NCI-H226 (cell line): ENCODE results near the gene NOVA1.

Experiments used
- DNase-seq: peaks from one replicate; pipeline ENCODE4 v3.0.0-alpha.2; 2015

NOVA1 gene

DNA sequence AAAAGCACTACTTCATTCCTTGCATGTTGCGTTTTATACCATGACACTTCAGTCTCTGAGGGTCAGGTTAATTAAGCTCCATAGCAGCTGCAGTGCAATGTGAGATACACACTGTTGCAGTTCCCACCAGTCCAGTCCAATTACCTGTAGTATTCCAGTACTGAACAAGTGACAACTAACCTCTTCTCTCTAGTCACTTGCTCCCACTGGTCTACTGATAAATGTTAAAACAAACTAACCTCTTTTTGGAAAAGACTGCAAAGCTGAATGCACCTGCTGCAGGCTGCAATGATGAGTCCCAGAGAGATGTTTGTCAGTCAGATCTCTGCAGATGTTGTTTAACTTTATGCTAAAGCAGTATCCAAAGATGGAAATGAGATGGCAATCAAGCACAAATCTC, 7.9 kb downstream of the NOVA1 start:
- no peak for DNase-seq

DNA sequence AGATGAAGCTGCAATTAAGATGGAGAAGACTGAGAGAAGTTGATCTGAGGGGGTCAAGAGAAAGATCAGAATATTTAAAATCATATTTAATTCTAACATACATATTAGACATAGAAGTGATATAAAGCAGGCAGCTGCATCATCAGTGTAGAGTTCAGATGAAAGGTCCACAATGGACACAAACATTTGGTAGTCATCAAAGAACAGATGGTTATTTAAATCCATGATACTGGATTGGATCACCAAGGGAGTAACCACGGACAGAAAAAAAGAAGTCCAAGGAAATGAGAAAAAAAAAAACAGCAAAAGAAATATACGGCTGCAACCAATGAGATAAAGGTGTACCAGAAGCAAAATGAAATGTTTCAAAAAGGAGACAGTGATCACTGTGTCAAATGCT, 20.1 kb downstream of the NOVA1 start:
- no peak for DNase-seq

DNA sequence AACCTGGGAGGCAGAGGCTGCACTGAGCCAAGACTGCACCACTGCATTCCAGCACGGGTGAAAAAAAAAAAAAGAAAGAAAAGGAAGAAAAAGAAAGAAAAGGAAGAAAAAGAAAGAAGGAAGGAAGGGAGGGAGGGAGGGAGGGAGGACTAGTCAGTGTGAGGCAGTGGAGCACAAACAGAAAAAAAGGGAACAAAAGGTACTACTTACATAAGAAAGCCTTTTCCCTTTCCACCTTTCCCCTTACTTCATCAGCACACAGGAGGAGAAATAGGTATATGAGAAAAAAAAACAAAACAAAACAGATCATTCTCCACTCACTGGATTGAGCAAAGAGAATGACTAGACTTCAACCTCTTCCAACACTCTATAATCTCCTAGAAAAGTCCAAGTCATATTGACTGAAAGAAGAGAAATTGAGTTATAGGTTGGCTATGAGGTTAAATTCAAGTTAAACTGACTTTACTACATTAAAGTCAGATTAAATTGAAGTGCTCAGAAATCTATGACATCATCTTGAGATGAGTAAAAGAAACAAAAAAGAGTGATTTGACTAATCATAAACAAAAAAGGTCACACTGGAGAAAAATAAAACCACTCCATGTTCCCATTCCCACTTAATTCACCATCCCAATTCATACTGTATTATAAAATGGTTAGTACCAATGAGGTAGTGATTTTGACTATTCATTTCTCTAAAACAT, 43.6 kb downstream of the NOVA1 start:
- no peak for DNase-seq

DNA sequence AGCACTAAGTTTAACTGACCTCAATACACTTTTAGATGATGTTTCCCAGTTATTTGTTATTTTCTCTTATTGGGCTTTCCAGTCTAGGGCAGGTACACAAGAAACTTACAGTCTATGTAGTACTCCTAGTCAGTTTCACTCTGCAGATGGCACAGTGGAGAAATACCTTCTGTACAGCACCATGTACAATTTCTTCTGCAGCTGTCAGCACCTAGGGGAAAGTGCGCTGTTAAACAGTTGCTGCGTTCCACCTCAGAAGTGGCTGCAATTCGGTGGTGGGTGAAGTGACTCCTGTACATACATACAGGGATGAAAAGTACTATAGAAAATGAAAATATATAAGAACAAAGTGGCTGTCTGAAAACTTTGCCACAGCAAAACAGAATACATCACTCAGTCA, 48.3 kb downstream of the NOVA1 start:
- DNase-seq, result no peak

DNA sequence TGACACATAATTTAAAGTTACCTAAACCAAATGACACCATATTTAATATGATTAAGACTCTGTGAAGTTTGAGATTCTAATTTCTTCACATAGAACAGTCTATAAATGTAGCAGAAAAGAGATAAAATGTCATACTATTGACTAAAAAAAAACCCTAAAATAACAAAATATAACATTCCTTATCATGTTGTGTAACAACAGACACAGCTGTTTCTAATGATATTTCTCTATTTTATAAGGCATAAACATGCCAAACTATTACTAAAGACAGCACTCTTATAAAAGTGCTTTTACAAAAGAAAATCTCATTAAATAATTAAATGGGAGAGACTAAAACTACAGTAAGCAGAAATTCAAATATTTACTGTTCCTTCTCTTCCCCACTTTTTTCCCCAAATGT, 49.4 kb downstream of the NOVA1 start:
- no peak for DNase-seq

DNA sequence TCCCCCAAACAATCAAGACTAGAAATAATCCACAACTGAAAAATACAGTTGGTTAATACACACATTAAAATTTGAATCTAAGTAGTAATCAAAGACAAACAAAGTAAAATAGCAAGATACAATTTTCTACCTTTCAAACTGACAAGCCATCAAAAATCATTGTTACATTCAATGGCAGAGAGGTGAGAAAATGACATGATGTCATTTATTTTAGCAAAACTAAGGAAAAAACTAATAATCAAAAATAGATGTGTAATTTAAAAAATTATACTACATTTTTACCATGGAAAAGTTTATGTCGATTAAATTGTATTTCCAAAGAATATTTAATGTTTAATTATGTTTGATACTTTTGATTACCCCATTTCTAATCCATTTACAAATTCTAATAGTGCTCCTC, 59.7 kb downstream of the NOVA1 start:
- DNase-seq, result no peak

DNA sequence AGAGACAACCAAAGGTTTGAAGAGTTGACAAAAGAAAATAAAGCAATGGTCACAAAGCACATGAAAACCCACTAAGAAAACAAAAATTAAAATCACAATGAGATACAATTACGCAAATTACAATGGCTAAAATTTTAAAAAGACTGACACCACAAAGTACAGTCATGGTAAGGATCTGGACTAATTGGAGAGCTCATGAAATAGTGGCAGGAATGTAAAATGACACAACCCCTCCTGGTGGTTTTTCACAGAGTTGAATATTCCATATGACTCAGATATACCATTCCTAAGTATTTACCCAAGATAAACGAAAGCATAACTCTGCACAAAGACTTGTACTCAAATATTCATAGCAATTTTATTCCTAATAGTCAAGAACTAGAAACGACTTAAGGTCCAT, 65.9 kb downstream of the NOVA1 start:
- DNase-seq, result peak; percentile 46

DNA sequence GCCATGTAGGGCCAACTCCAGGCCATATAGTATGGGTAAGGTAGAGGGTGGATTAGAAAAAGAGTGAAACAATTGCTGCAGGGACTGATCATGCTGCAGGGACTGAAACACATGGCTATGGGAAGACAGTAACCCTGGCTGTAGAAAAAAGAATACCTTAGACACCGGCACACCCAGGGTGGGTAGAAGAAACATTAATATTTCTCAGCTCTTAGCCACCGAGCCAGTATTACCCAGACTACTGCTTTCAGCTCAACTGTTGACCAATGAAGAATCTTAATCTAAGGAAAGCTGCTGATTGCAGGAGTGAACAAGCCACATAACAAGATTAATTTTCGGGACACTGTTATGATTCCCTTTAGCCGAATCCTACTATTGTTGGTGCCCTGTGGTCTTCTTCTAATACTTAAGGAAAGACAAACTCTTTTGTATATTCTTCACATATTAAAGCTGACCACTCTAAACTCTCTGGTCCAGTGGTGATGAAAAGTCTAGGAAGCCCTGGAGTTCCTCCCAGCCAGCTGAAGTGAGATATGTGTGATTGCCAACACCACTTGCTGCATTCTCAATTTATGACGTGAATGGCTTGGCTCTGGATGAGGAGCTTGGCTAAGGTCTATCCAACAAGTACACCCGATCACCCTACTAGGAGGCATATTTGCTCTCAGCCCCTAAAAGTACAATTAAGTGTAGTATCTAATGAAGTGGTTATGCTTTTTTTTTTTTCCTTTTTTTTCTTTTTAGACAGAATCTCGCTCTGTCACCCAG, 69.2 kb downstream of the NOVA1 start:
- no peak for DNase-seq

DNA sequence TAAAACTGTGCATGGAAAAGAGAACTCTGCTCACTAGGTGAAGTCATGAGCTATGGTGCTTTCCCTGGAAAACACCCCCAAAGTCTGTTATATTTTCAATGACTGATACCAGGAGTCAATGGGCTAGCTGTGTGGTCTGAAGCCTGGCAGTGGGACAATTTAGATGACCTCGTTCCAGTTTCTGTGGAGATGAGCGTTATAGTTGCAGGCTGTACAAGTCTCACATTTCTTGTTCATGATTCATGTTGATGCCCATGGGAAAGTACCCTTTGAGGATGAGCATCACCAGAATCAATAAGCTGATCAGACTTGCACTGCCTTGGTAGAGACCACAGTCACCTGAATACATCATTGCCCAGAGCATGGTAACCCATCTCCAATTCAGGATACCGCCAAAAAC, 70.7 kb downstream of the NOVA1 start:
- peak; percentile 16 for DNase-seq

DNA sequence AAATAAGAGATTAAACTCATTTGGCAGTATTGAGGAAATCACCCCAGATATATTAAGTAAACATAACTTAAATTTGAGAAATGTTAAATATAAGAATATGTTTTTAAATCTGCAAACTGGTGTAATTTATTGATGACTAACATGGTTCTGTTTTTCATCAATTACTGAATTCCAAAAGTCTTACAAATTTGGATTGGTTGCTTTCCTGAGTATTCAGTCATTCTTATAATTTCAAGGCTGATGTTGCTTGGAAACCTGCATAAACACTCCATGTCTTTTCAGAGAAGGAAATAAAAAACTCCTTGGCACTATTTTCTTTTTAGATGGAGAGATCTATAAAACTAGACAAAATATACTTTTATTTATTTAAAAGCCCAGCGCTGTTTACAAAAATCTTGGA, 71.7 kb downstream of the NOVA1 start:
- DNase-seq, result no peak

DNA sequence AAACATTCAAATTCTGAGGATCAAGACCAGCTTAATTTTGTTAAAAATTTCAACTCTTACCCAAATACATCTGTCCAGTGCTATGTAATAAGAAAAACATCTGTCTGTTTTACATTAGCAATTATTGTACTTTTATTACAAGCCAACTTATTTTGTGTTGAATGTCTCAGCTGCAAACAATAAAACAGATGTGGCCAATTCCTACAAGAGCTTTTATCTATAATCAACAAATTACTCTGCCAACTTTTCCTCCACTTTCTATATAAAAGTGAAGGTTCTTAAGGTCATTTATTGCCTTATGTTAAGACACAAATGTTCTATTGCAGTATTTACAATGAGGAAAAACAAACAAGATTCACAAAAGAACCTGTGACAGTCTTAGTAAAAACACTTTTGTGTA, 72.7 kb downstream of the NOVA1 start:
- no peak for DNase-seq

DNA sequence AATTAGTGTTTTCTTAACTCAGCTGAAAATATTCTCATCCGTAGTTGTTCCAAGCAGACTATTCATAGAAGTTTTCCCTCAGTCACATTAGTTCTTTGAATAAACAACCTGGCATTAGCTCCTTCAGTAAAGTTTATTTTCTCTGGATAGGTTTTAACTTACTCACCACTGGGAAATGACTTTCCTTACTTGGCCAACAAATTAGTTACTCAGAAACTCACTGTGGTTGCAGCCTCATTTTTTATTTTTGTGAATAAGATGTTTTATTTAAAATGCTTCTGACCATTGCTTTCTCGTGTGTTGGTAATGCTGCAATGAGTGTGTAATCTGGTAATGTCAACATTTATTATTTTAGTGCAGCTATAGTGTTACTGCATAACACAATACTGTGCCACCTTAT, 74.9 kb downstream of the NOVA1 start:
- DNase-seq, result no peak

DNA sequence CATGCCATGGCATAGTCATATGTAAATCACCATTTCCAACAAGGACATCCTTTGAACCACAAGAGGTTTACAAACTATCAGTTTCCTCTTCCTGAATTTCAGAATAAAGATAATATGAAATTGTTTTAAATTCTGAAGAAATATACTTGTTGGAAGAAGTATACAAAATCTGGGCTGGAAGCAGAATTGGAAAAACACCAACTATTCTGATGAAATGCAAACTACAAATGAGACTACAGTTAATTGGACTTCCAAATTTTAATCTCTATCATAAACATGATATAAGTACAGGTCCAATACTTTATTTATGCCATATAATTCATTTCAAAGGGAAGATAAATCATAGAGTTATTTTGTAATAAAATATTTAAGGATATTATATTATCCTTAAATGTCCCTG, 80.1 kb downstream of the NOVA1 start:
- DNase-seq, result no peak

DNA sequence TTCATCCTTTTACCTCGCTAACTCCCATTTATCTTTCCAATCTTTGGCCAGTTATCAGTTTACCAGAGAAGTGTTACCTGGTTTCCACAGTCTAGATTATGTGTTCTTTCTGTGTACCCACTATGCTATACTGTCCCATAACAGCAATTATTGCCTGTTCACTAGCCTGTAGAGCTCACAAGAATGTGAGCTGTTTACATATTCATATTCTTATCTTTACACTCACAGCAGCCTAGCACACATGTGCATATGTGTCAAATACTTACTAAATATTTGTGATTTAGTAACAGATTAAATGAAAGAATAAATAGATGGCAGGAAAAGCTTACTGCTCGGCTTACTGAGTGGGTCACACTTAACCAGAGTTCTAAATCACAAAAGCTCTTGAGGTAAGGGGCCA, 97.8 kb downstream of the NOVA1 start:
- no peak for DNase-seq

DNA sequence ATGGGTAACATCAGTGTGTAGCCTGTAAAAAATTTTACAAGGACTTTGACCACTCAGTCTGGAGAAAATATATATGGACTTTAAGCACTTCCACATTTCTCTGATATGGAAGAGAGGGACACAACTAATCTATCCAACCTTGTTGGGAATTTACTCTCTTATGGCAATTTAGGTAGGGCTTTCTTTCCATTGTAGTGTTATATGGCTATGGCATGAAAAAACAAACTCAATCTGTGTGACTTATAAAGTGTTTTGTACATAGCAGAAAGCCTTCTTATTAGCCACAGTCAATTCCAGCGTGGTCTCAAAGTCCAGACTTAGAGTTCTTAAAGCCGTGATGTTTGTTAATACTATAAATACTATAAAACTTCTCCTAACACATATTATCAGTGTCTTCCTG, 98.3 kb downstream of the NOVA1 start:
- DNase-seq, result no peak

DNA sequence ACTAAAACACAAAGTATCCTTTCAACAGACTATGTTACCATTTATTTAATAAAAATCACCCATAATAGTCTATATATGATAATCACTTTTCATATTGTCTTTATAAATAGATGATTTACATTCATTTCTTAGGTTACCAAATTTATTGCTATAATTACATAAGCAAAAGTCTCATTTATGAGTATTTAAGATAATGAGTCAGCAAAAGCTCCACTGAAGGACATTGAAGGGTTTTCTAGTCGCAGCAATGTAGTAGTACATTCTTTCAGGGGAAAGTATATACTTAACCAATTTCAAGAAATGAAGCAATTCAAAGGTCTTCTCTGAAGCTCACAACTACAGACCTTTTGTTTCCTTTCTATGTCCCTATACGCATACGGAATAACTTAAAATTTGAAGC, 110.9 kb downstream of the NOVA1 start:
- no peak for DNase-seq

DNA sequence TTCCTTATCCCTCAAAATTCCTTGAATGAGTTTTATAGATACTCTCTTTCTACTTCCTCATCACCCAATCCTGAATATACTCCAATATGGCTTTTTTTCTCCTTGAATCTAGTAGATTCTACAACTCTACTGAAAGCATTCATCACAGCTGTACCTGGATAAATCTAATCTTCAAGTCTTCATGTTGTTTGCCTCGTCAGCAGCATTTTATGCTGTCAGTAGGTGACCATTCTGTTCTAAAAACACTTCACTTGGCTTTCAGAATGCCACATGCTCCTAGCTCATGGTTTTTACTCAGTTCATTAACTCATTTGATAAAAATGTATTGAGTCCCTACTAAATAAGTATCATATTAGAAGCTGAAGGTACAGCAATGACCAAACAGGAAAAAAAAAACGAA, 113.3 kb downstream of the NOVA1 start:
- no peak for DNase-seq

DNA sequence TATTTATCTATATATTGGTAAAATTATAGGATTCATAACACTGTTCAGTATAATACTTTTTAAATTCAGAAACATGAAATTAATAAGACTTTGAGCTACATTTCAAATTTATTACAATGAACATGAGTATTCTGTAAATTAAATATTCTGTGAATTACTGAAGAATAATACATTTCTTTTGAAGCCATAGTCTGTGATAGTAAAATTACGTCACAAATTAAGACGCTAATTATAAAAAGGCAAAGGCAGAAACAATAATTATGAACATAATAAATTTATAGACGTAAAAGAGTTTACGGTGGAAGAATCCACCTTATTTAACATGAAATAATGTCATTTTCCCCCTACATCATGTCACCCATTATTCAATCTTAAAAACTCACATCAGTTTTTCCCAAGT, 118.9 kb downstream of the NOVA1 start:
- no peak for DNase-seq

DNA sequence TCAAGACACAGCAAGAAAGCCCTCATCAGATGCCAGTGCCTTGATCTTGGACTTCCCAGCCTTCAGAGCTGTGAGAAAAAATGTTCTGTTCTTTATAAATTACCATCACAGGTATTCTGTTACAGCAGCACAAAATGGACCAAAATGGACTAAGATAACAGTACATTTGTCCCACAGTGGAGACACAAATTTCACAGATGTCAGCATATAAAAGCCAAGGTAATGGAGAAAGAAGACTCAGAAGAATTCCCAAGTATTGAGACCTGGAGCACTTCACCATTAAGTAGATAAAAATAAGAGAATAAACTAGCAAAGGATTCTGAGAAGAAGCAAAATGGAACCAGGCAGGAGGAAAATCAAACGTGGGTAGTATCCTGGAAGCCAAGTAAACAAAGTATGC, 131.0 kb downstream of the NOVA1 start:
- DNase-seq, result no peak

DNA sequence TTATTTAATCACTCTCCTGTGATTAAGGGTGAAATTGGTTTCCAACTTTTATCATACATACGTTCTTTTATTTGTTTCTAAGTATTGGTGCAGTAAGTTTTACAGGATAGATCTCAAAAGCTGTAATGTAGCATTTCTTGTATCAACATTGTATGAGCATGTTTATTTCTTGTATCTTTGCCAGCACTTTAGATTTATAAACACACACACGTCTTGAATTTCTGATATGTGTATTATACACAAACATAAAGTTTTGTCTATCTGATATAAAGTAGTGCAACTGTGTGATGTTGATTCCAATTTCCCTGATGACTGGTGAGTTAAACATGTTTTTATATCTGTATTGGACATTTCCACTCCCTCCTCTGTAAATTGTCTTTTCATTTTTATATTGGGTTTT, 134.7 kb downstream of the NOVA1 start:
- no peak for DNase-seq

DNA sequence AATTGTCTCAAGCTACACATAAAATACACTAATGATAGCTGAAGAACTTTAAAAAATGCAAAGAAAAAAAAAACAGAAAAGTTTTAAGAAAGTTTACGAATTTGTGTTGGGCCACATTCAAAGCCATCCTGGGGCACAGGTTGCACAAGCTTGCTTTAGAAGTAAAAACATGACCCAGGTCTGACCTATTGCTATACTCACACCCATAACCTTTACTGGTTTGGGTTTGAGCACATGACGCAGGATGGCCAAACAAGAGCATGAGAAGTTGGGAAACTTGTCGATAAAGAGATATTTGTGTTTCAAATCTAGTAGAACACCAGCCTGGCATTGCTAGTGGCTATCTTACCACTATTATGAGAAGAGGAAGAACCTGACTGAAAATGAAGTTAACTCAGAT, 143.7 kb downstream of the NOVA1 start:
- DNase-seq, result no peak

DNA sequence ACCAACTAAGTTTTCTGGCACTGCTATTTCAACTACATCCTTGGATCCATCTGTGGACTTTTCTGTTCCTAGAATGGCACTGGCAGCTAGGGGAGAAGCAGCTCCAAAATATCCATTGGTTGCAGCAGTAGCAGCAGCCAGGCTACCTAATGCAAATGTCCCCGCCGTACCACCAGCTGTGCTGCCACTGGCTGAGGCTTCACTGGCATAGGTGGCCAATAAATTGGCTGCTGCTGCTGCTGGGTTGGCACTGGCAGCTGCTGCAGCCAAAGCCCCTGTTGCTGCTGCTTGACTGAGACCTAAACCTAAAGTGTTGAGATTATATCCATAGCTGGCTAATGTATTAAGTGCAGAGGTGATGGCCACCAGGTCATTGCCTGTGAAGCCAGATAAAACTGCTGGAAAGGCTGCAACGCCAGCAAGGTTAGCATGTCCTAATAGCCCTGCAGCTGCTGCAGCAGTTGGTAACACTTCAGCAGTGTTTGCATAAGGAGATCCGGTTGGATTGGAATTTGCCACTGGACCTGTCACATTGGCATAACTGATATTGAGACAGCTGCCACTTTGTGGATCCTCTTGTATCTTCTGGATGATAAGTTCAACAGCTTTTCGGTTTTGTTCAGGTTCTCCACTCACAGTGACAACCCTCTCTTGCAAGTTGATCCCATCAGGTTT, 149.5 kb downstream of the NOVA1 start:
- no peak for DNase-seq

DNA sequence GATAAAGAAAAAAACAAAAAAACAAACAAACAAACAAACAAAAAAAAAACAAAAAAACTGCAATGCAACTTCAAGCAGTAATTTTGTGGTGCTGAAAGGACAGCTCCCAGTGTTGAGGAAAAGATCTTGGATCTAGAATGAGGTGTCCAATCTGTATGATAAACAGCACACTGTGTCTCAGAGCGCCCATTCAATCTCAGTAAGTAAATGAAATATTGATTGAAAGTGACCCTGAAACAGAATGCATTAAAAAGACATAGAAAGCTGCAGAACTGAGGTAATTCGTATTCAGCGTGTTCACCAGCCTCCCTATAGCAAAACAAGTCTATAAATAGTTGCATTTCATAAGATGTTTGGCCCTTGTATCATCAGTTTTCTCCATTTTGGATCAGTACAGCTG, 153.0 kb downstream of the NOVA1 start:
- no peak for DNase-seq

DNA sequence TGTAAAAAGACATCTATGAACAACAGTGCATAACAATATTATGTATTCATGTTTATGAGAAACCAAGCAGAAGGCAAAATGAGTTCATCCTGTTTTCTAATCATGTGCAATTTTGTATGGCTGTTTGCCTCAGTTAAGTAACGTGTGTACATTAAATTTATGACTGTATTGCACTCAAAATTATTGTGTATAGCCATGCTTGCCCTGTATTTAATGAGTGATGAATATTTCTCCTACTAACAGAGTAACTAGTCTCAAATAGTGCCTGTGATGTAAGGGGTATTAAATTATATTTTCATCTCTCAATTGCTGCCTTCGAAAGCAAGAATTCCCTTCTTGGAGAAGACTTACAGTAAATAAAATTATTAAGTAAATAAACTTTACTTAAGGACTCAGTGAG, 154.2 kb downstream of the NOVA1 start:
- no peak for DNase-seq
